Erythroblast (primary cell): ENCODE data around the gene INSRR.

Experiments
- GATA1 ChIP-seq: IDR thresholded peaks from 2 replicates; pipeline ENCODE4 v1.6.1; 2011; ENCODE audit warnings: low read depth, mild to moderate bottlenecking, control low read depth, low read length, moderate library complexity
- POLR2A ChIP-seq: IDR thresholded peaks from 2 replicates; pipeline ENCODE4 v1.6.1; 2011; ENCODE audit warnings: mild to moderate bottlenecking, low read length

GRCh38 chr1:156841295-156841855 is 17.5 kb downstream of the INSRR start:
- TF ChIP-seq POLR2A: no peak
- no peak for TF ChIP-seq GATA1
